Ammon's horn (tissue), 1 donor: ENCODE results near the gene CNGB1.
"Not testable (repeated sequence)": the region's sequence is repeated elsewhere in the genome, so short reads cannot be mapped to it uniquely, and the experiment has no call there.

Source experiments
- DNase-seq: peaks from one replicate; pipeline ENCODE4 v3.0.0-alpha.2; 2016; ENCODE audit warnings: low spot score

The CNGB1 gene

GRCh38 chr16:57857991-57858390 lies 112.9 kb downstream of the CNGB1 start:
- not testable (repeated sequence) for DNase-seq

GRCh38 chr16:57855188-57855587 lies 115.7 kb downstream of the CNGB1 start:
- no peak for DNase-seq

- DNase-seq = no peak
Measured at GRCh38 chr16:57852189-57852588, 118.7 kb downstream of the CNGB1 start.

DNA sequence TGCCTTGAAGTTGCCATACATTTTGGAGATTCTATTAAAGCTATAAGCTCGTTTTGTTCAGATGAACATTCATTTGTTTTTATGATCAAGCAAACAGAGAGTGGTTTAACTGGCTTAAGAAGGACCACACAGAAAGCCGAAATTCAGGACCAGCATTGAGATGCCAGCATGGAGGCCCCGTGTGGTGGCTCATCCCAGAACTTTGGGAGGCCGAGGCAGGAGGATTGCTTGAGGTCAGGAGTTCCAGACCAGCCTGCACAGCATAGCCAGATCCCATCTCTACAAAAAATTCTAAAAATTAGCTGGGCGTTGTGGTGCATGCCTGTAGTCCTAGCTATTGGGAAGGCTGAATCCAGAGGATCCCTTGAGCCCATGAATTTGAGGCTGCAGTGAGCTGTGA lies 122.7 kb downstream of the CNGB1 start:
- DNase-seq = no peak

GRCh38 chr16:57846931-57847330 lies 124.0 kb downstream of the CNGB1 start:
- DNase-seq = not testable (repeated sequence)

GRCh38 chr16:57846078-57846697 lies 124.7 kb downstream of the CNGB1 start:
- no peak for DNase-seq

- DNase-seq = no peak
Measured at GRCh38 chr16:57845115-57845514, 125.8 kb downstream of the CNGB1 start.

DNA sequence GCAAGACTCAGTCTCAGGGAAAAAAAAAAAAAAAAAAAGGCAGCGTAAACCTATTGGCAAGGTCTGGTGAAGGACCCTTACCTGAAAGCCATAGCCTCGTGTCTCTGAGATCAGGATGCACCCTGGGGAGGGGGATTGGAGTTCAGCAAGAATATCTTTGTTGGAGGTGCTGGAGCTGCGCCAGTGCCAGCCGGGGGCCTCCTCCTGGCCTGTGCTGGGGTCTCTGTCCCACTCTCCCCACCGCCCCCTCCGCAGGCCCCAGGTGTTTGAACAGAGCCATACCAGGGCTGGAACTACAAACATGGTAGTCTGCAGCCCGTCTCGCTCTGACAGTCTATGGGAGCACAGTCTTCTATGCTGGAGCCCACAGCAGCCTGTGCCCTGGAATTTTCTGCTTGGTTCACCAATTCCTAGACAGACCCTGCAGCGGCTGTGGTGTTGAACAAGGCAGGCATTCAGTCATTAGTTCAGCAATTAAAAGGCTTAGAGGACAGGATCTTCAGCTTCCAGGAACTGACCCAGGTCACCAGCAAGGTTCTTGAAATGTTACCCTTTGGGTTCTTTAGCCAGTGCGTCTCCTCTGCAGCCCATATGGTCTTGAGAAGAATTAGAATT lies 126.4 kb downstream of the CNGB1 start:
- no peak for DNase-seq

DNA sequence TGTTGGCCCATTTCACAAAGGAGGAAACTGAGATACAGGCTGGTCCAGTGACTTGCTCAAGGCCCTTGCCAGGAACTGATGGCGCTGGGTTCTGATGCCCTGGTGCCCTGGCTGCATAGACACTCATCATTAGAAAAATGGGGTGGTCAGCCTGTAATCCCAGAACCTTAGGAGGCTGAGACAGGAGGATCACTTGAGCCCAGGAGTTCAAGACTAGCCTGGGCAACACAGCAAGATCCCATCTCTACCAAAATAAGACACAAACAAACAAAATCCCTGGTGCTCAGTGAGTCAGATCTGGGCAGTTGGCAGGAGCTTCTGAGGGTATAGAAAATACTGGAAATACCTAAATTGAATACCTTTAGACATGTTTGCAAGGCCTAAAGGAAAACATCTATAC lies 127.5 kb downstream of the CNGB1 start:
- no peak for DNase-seq

DNA sequence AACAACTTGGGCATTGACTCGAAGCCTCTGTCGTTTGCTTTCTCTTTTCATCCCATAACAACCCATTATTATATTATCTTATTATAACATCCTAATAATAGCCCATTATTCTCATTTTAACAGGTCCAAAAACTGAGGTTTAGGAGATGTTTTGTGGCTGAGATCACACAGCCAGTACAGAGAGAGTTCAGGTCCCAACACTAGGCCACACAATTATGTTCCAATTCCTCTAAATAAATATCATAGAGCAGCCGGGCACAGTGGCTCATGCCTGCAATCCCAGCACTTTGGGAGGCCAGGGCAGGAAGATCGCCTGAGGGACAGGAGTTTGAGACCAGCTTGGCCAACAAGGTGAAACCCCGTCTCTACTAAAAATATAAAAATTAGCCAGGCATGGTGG lies 128.3 kb downstream of the CNGB1 start:
- DNase-seq = no peak

DNA sequence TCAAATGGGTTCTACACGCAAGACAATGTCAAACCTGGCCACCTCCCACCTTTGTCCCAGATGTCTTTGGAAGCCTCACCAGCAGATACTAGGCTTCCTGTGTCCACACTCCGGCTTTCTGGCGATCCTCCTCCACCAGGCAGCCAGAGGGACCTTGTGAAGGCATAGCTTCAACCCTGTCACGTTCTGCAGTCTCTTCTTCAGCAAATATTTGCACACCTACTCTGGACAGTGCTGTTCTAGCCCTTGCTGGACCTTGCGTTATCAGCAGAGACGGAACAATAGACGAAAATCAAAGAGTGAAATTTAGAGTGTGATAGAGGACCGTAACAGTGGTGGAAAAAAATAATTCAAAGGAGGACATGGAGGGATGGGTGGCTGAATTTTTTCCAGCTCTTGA lies 130.1 kb downstream of the CNGB1 start:
- no peak for DNase-seq

DNA sequence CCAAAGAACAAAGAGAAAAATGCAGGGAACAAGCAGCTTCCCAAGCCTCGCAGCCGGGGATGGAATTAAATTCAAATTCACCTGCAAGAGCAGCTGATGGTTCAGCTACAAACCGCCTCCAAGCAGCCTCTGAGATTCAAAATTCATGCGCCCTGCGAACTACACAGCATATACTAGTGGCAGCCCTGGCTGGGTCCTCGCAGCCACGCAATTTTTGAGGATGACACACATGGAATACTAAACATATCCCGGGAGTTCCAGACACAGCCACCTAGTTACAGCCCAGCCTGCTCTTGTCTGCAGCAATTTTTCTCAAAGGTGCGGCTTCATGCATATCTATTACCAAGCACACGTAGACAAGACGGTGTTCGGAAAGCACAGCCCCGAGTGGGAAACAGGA lies 132.8 kb downstream of the CNGB1 start:
- DNase-seq = no peak

- no peak for DNase-seq
Measured at GRCh38 chr16:57837305-57838125, 133.4 kb downstream of the CNGB1 start.

GRCh38 chr16:57835439-57835838 lies 135.5 kb downstream of the CNGB1 start:
- DNase-seq = not testable (repeated sequence)

DNA sequence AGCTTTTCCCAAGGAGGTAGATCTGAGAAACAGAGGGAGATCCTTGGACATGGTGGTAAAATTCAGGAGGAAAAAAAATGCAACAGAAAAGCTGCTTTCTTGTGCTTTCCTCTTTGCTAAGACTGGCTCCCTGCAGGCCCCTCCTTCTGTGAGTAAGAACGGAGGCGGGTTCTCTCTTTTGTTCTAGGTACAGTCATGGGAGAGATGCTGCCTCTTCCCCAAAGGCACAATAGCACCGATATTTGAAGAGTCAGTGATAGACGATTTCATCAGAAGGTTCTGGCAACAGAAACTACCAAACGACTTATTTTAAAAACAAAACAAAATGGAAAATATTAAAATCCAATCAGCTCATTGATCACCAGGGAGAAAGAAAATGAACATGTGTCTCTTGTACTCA lies 136.0 kb downstream of the CNGB1 start:
- no peak for DNase-seq
